Measurements from ENCODE around the gene STYXL1.

The STYXL1 gene

DNA sequence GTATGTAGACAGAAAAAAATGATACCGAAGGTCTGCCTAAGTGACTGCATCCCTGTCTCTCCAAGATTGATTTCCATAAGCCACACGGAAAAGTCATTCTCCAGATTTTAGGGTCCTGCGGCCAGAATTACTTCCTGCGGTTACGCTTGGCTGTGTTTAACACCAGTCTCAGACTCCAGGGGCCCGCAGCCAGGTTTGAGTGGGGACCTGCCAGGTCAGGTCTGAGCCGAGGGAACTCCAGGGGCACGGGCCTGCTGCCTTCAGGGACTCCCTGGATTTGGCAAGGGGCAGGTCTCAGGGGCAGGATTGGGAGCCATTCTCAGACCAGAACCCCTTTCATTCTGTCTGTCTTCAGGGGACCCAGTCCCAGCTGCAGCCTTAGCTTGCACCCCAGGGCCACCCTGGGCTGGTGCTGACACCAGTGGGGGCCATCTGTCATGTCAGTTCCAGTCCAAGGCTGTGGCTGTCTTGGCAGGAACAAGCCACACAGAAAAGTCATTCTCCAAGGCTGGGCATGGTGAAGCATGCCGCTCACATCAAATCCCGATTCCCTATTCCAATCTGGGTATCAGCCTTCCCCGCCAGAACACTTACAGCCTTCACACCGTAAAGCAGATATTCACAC is 92.4 kb downstream of the STYXL1 start:
- no peak for DNase-seq (ENCODE audit: low spot score)

DNA sequence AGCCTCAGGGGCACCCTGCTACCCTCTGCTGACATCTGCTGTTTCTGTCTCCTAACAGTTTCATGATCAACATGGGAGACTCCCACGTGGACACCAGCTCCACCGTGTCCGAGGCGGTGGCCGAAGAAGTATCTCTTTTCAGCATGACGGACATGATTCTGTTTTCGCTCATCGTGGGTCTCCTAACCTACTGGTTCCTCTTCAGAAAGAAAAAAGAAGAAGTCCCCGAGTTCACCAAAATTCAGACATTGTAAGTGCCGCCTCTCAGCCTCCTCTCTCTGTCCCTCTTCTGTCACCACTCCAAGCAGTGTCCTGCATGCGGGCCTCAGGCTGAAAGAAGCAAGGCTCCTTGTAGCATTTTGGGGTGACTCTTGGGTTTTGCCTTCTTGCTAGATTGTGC is 93.9 kb downstream of the STYXL1 start:
- no peak for DNase-seq (ENCODE audit: low spot score)

DNA sequence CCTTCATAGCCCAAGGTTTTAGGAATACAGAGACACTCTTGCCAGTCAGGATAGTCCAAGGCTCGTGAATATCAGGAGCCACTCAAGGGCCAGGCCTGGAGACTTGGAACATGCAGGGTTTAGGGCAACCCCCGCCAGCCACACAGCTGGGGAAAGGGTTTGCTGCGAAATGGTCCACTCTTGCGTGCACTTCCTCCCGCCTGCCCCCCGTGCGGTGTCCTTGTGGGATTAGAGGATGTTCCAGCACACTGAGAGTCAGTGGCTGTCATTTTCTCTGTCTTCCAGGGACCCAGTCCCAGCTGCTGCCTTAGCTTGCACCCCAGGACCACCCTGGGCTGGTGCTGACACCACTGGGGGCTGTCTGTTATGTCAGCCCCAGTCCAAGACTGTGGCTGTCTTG is 94.4 kb downstream of the STYXL1 start:
- DNase-seq (ENCODE audit: low spot score): no peak

DNA sequence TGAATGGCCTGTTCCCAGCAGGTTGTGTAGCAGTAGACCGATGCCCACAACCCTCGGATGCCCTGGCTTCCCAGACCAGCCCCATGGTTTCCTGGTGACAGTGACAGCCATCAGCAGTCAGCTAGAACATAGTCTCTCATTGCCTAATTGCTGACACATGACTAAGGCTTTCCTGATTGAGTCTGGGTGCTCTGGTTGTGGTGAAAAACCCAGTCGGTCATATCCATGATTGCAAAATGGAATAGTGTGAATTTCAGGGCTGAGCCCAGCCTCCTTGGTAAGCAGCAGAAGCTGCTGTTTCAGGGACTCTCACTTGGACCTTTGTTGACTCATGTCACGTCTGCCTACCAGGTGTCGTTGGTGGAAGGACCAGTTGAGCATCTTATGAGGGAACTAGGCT is 96.3 kb downstream of the STYXL1 start:
- DNase-seq (ENCODE audit: low spot score): peak; percentile 41

DNA sequence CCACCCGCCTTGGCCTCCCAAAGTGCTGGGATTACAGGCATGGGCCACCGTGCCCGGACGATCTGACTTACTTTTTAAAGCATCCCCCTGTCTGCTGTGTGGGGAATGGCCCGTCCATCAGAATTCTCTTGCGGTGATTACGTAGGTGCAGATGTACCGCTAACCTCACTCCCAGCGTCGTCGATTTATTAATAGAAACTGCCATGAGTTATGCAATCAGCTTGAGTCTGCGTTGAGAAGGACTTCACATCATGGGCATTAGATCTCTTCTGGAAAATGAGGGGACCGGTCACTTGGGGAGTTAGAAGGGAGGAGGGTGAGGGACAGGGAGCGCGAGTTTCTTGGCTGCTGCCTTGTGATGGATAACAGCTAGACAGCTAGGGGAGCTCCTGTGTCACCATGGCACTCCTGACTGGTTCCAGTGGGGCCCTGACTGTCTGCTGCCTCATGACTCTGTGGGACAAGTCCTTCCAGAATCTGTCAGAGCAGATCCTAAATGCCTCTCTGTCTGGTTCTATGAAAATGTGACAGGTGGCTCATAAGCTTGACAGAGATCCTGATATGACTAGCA is 97.6 kb downstream of the STYXL1 start:
- no peak for DNase-seq (ENCODE audit: low spot score)

DNA sequence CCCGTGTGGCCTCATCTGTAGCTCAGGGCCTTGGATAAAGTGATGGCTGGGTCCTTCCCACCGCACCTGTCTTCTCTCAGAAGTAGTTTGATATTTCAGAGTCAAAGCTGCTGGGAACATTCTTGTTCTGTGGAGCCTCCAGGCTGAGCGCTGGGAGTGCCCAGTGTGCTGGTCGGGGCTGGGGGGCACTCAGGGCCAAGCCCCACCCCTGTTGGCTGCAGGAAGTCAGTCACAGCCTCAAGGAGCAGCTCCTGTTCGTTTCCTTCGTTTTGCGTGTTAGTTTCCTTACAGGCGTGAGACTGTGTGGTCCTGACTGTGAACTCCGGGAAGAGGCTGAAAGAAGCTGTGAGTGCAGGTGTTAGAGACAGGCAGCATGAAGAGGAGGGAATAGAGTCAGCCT is 99.6 kb downstream of the STYXL1 start:
- no peak for DNase-seq (ENCODE audit: low spot score)

Measured in SW480 (cell line).